Tibial nerve (tissue), 4 donors: ENCODE results near the gene SLC9C1. TPM values are rescaled to one million over a fixed set of nuclear protein-coding genes. Genes with fewer than 3 reads are reported as not detected.

Experiments
- DNase-seq, 2 donors: peaks; one replicate each; pipeline ENCODE4 v3.0.0-alpha.2; 2019; ENCODE audit warnings: low spot score in 2 of 2
- H3K27ac ChIP-seq, 4 donors: fragments of 200-600 bp; sonication (generic) in 3 of 4; one replicate each; pipeline ENCODE4 v1.5.1; 2017 to 2019; ENCODE audit warnings: mild to moderate bottlenecking in 1 of 4
- H3K27me3 ChIP-seq, 2 donors: fragments of 200-600 bp; sonication (generic) in 1 of 2; one replicate each; pipeline versions ENCODE4 v1.5.1 to v1.6.0; 2017 to 2019
- H3K36me3 ChIP-seq, 3 donors: fragments of 200-600 bp; sonication (generic); one replicate each; pipeline ENCODE4 v1.5.1; 2018 to 2019
- H3K4me1 ChIP-seq, 4 donors: fragments of 200-600 bp; sonication (generic) in 3 of 4; one replicate each; pipeline ENCODE4 v1.5.1; 2017 to 2019
- H3K4me3 ChIP-seq, 4 donors: fragments of 200-600 bp; sonication (generic) in 3 of 4; one replicate each; pipeline ENCODE4 v1.5.1; 2017 to 2019; ENCODE audit warnings: mild to moderate bottlenecking in 1 of 4, moderate library complexity in 1 of 4
- H3K9me3 ChIP-seq, 4 donors: fragments of 200-600 bp; sonication (generic) in 3 of 4; one replicate each; pipeline ENCODE4 v1.5.1; 2017 to 2019
- EP300 ChIP-seq, 2 donors: sonication (generic); formaldehyde crosslinking; IDR thresholded peaks; one replicate each; pipeline ENCODE4 v1.6.1; 2017; ENCODE audit warnings: antibody characterized with exemption in 2 of 2, mild to moderate bottlenecking in 1 of 2
- POLR2A ChIP-seq, 2 donors: fragments of 450-650 bp; IDR thresholded peaks; one replicate each; pipeline ENCODE4 v1.6.1; 2017; ENCODE audit warnings: antibody characterized with exemption in 2 of 2, mild to moderate bottlenecking in 2 of 2, moderate library complexity in 2 of 2
- WGBS, 2 donors: methylation state at CpG; one replicate each; pipeline ENCODE4 v1.1.5; 2018; 5-methylcytosine and 5-hydroxymethylcytosine counted together
- total RNA-seq, 4 donors: library from RNA; depleted of rRNA; stranded (reverse); fragments of >200 nt; gene quantifications; one replicate each; pipeline ENCODE4 v1.1.0, GENCODE V29; 2016
- TF ChIP-seq, protein P1 (sequence below), 5 experiments: fragments of 200-600 bp in 3 of 5; fragments of 450-650 bp in 2 of 5; sonication (generic) in 3 of 5; IDR thresholded peaks; one replicate each; pipeline ENCODE4 v1.5.1; 2016 to 2019; ENCODE audit warnings: antibody characterized with exemption in 5 of 5, mild to moderate bottlenecking in 3 of 5, moderate library complexity in 2 of 5

The SLC9C1 gene
- total RNA-seq, 4 donors from 2014 or later: not detected

DNA sequence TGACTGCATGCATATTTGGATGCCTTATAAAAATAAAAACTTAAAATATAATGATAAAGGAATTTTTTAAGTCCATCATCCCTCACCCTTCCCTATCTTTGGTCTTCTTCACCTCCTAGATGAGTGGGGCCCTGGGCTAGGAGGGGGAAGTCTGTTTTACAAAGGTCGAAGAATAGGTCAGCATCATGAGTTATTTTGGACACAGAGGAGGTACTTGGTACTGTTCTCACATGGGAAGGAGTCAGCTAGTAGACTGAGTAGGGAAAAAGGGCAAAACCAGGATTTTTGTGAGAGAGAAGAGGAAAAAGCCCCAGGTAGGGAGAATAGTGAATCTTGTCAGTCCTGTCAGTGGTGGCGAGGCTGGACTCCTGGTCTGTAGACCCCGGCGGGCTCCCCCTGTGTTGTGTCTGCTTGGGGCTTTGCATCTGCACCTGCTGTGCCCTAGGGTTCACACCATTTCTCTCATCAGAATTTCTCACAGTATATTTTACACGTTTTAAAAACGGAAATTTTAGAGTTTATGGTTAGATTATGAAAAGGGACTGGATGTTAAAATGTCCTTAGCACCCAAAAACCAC lies 178.1 kb downstream of the SLC9C1 start:
- TF ChIP-seq POLR2A (IDR thresholded peaks at IDR 0.05): no peak
- Histone ChIP-seq H3K4me1 (peaks cover 0 to 30% (median 2%) of the 10 kb centered on the region in 4 donors), H3K27ac (no peak overlapping the region), H3K27me3 (no peaks in the 10 kb centered on the region), H3K4me3 (no peak overlapping the region), H3K9me3 (no peaks in the 10 kb centered on the region), H3K36me3 (no peaks in the 10 kb centered on the region)
- 79 to 80% methylated on average over 6 of the region's 6 CpGs for WGBS, 2 donors
- no peak for DNase-seq

DNA sequence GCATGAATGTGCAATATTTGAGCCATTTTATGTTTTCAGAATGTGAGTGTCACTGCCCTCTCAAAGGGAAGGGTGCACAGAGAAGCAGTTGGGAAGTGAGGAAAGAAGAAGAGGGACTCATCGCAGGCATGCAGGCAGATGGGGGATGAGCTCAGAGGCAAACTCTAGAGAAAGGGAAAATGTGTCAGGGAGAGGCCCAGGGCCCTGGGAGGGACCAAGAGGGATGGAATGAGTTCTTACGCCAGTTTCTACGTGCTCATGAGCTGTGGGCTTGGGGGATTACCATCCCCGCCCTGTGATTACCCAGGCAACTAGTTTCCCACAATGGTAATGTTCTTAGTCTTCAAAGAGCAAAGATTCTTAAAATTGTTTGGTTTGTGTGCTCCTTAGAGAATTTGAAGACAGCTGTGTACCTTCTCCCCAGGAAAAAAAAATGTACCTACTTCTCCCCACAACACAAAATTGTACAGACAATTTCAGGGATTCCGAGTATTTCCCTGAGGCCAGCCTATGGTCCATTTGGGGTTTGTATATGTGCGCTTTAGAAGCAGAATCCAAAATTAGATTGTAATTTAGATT lies 178.8 kb downstream of the SLC9C1 start:
- TF ChIP-seq EP300 (IDR thresholded peaks at IDR 0.05) (no peak), POLR2A (IDR thresholded peaks at IDR 0.05) (no peak)
- TF ChIP-seq, protein P1, sequence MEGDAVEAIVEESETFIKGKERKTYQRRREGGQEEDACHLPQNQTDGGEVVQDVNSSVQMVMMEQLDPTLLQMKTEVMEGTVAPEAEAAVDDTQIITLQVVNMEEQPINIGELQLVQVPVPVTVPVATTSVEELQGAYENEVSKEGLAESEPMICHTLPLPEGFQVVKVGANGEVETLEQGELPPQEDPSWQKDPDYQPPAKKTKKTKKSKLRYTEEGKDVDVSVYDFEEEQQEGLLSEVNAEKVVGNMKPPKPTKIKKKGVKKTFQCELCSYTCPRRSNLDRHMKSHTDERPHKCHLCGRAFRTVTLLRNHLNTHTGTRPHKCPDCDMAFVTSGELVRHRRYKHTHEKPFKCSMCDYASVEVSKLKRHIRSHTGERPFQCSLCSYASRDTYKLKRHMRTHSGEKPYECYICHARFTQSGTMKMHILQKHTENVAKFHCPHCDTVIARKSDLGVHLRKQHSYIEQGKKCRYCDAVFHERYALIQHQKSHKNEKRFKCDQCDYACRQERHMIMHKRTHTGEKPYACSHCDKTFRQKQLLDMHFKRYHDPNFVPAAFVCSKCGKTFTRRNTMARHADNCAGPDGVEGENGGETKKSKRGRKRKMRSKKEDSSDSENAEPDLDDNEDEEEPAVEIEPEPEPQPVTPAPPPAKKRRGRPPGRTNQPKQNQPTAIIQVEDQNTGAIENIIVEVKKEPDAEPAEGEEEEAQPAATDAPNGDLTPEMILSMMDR (IDR thresholded peaks at IDR 0.05): no peak
- Histone ChIP-seq H3K4me3 (no peak overlapping the region), H3K27ac (no peak overlapping the region), H3K4me1 (peaks cover 0 to 30% (median 2%) of the 10 kb centered on the region in 4 donors), H3K9me3 (no peaks in the 10 kb centered on the region), H3K27me3 (no peaks in the 10 kb centered on the region), H3K36me3 (no peaks in the 10 kb centered on the region)
- DNase-seq: no peak
- WGBS, 2 donors: 70 to 73% methylated on average over 6 of the region's 6 CpGs

DNA sequence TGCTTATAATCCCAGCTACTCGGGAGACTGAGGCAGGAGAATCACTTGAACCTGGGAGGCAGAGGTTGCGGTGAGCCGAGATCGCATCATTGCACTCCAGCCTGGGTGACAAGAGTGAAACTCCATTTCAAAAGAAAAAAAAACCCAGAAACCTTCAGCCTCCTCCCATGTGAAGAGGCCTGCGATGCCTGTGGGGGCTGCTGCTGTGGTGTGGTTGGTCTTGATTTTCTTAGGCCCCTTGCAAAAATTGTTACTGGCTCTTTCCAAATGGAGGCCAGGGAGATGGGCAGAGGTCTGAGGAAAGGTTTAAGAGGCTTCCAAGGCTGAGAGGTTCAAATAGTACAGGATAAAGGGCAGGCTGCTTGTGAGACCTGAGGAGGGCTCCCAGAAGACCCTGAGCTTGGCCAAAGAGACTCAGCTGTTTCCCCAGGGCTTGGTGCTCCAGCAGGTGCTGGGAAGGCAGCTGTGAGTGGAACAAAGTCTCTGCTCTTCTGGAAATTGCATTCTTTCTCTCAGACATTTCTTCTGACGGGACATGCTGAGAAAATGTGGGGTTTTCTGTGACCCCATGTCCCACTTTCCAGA lies 179.3 kb downstream of the SLC9C1 start:
- TF ChIP-seq, protein P1 (IDR thresholded peaks at IDR 0.05): no peak
- no peak for TF ChIP-seq EP300 (IDR thresholded peaks at IDR 0.05)
- TF ChIP-seq POLR2A (IDR thresholded peaks at IDR 0.05): no peak
- Histone ChIP-seq H3K4me3 (no peak overlapping the region), H3K4me1 (peaks cover 0 to 28% (median 2%) of the 10 kb centered on the region in 4 donors), H3K27me3 (no peaks in the 10 kb centered on the region), H3K36me3 (no peaks in the 10 kb centered on the region), H3K9me3 (no peaks in the 10 kb centered on the region), H3K27ac (no peak overlapping the region)
- DNase-seq: no peak
- WGBS, 2 donors: 91 to 97% methylated on average over 6 of the region's 6 CpGs

DNA sequence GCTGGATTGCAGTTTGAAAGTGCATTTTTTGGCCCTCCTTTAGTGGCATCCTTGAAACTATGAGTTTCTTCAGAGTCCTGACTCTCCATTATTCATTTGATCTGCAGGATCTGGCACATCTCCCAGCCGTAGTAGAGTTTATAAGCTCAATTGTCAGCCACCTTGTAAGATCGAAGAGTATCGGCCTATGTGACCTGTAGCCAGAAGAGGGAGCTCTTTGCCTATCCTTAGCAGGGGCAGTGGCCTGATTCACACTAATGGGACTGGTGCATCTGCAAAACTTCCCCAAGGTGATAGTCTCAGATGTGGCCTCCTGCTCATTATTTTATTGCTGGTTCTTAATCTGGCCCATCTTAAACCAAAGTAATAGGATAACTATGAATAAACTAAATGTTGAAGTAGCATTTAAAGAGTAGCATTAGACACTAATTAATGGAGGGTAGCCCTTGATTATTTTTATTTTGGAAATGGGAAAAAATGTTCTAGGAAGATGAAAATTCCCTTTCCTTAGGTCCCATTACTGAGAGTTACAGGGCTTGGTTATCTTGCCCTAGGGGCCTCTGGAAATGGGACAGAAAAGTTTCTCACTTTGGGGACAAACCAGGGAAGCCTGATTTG lies 182.1 kb downstream of the SLC9C1 start:
- DNase-seq: peak in 1 of 2 donors; percentile 53
- no peaks in the 10 kb centered on the region for H3K27me3 ChIP-seq
- no peaks in the 10 kb centered on the region for H3K9me3 ChIP-seq
- TF ChIP-seq, protein P1 (IDR thresholded peaks at IDR 0.05): peak; percentile 44 to 63 (median 58)
- TF ChIP-seq EP300 (IDR thresholded peaks at IDR 0.05): no peak
- H3K4me3 ChIP-seq: no peak overlapping the region
- no peaks in the 10 kb centered on the region for H3K36me3 ChIP-seq
- 12 to 34% methylated on average over 3 of the region's 3 CpGs for WGBS, 2 donors
- H3K27ac ChIP-seq: no peak overlapping the region
- H3K4me1 ChIP-seq: peaks cover 0 to 14% (median 0%) of the 10 kb centered on the region in 4 donors

DNA sequence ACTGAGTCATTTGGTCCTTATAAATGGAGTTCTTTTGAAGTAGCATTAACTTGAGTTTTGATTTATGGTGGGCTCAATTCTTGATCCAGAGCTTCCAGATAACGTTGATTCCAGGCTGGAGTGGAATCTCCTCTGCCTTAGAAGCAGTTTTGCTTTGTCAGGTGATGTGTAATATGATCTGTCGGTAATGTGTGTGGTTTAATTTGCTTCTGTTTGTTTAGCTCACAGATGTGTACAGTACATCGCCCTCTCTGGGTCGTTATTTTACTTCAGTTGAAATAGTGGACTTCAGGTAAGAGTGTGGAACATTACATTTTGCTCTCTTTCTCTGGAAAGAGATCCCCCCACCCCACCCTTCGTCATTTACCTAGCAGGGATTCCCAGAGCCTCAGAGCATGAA lies 184.7 kb downstream of the SLC9C1 start:
- no peaks in the 10 kb centered on the region for H3K27me3 ChIP-seq
- no peaks in the 10 kb centered on the region for H3K36me3 ChIP-seq
- no peak for DNase-seq
- H3K9me3 ChIP-seq: no peaks in the 10 kb centered on the region
- TF ChIP-seq EP300 (IDR thresholded peaks at IDR 0.05) (no peak), POLR2A (IDR thresholded peaks at IDR 0.05) (no peak)
- TF ChIP-seq, protein P1 (IDR thresholded peaks at IDR 0.05): no peak
- WGBS, 2 donors: 75 to 82% methylated on average over 5 of the region's 5 CpGs
- no peaks in the 10 kb centered on the region for H3K4me1 ChIP-seq
- H3K4me3 ChIP-seq: no peak overlapping the region
- H3K27ac ChIP-seq: no peak overlapping the region
